Measurements from ENCODE around the gene HDAC7. TPM values are rescaled to one million over a fixed set of nuclear protein-coding genes. Genes with fewer than 3 reads are reported as not detected.
A peak's percentile ranks its signal among the peaks of the same experiment; 100 is the strongest.

Gene HDAC7
- total and polyA plus RNA-seq, 12 donors = 26.9 to 75.6 (median 40.3) TPM

DNA sequence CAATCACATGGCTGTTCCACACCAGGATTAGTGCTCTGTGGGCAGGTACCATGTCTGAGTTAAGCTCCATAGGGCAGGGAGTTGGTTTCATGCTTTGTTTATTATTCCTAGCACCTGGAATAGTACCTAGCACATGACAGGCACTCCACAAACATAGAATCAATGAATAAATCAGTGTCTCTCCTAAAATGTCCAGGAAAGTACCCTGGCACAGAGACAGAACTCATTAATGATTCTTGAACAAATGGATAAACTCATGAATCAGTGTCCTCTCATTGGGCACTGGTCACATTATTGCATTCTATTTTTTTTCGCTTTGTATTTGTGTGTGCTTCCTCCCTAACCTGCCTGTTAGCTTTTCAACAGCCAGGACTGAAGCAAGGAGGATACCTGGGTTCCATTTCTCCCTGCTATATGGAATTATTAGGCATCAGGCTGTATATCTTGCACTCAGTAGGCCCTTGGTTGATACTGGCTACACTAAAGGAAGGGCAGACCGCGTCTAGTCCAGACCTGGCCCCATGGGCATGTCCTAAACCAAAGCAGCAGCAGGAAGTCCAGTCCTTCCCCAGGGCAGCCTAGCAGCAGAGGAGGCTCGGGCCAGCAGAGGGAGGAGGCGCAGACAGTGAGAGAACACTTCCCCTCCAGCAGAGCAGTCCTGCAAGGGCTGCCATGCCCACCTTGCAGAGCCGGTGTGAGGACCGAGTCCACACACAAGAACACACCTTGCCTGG, 18.4 kb downstream of the HDAC7 start:
- 37 to 63% methylated on average over 7 of the region's 7 CpGs for WGBS, 2 donors
- no peak for DNase-seq
- Histone ChIP-seq H3K4me3 (peak overlapping the region in 3 of 10 donors; percentile 3 to 15 (median 10)), H3K27ac (peak overlapping the region; percentile 33 to 99 (median 82)), H3K4me1 (peaks cover 57 to 86% (median 81%) of the 10 kb centered on the region in 9 donors), H3K27me3 (no peaks in the 10 kb centered on the region), H3K36me3 (peaks cover 0 to 66% (median 15%) of the 10 kb centered on the region in 9 donors), H3K9me3 (no peaks in the 10 kb centered on the region)
- TF ChIP-seq, protein P1, sequence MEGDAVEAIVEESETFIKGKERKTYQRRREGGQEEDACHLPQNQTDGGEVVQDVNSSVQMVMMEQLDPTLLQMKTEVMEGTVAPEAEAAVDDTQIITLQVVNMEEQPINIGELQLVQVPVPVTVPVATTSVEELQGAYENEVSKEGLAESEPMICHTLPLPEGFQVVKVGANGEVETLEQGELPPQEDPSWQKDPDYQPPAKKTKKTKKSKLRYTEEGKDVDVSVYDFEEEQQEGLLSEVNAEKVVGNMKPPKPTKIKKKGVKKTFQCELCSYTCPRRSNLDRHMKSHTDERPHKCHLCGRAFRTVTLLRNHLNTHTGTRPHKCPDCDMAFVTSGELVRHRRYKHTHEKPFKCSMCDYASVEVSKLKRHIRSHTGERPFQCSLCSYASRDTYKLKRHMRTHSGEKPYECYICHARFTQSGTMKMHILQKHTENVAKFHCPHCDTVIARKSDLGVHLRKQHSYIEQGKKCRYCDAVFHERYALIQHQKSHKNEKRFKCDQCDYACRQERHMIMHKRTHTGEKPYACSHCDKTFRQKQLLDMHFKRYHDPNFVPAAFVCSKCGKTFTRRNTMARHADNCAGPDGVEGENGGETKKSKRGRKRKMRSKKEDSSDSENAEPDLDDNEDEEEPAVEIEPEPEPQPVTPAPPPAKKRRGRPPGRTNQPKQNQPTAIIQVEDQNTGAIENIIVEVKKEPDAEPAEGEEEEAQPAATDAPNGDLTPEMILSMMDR (IDR thresholded peaks at IDR 0.05) = peak in 7 of 9 donors; percentile 22 to 49 (median 31)
- intact Hi-C loops (cut with DNase I) = no loop called here
- ATAC-seq = peak in 7 of 8 donors; percentile 19 to 49 (median 28)

DNA sequence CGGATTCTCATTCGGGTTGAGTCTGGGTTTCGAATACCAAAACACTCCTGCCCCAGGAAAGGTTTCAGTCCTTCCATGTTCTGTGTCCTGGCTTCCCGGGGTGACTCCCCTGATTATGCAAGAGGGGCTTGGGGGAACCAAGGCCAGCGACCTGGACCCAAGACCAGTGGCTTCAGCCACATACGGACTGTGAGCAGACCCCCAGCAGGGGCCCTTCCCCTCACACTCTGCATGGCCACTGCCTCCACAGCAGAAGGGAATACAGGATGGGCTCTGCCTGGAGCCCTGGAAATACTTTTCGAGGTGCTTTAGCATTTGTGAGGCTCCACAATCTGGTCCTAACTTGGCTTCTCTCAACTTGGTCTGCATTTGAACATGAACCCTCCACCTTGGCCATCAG, 19.1 kb downstream of the HDAC7 start:
- Histone ChIP-seq H3K27ac (peak overlapping the region; percentile 14 to 99 (median 70)), H3K4me3 (no peak overlapping the region), H3K36me3 (peaks cover 0 to 66% (median 23%) of the 10 kb centered on the region in 9 donors), H3K27me3 (no peaks in the 10 kb centered on the region), H3K9me3 (no peaks in the 10 kb centered on the region), H3K4me1 (peaks cover 57 to 78% (median 73%) of the 10 kb centered on the region in 9 donors)
- DNase-seq (no peak), ATAC-seq (no peak)
- WGBS, 2 donors = 80 to 83% methylated on average over 7 of the region's 7 CpGs
- intact Hi-C loops (cut with DNase I) = no loop called here
- TF ChIP-seq, protein P1 (IDR thresholded peaks at IDR 0.05) = no peak

DNA sequence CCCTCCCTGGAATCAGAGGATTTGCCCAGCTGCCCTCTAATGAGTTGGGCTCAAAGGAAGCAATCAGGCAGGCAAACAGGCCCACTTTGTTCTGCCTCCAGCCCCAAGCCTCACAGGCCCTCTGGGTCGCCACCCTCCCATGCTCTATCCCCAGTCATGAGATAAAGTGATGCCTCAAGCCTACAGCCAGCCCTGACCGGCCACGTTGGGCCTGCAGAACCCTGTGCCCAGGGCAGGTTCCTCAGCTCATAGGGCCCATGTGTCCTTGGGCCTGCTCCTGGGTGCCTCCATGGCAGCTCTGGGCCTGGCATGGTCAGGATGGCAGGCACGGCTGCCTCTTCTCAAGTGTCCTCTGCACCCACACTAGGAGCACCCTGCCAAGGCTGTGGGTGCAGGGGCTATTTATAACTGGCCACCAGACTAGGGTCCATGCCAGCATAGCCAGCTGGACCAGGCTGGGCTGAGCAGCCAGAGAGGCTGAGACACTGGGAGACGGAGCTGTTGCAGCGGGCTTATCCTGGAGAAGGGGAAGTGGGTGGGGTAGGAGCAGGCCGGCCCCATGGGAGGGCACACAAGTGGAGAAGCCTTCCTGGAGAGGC, 20.2 kb downstream of the HDAC7 start:
- intact Hi-C loops (cut with DNase I) = loop anchor here in 6 of 10 donors (2.0 to 5.0 kb wide), 2 partner anchors 37 to 38 kb away; no protein-coding TSS in a partner anchor
- 15 to 29% methylated on average over 7 of the region's 7 CpGs for WGBS, 2 donors
- H3K4me3 ChIP-seq = no peak overlapping the region

More for the DNA sequence above, 20.2 kb downstream of the HDAC7 start:
- peak overlapping the region; percentile 33 to 99 (median 72) for H3K27ac ChIP-seq
- DNase-seq (peak; percentile 70 to 74), ATAC-seq (peak; percentile 56 to 85 (median 66))
- peaks cover 0 to 67% (median 34%) of the 10 kb centered on the region in 9 donors for H3K36me3 ChIP-seq
- H3K9me3 ChIP-seq = no peaks in the 10 kb centered on the region
- TF ChIP-seq, protein P1 (IDR thresholded peaks at IDR 0.05) = no peak
- H3K27me3 ChIP-seq = no peaks in the 10 kb centered on the region
- H3K4me1 ChIP-seq = peaks cover 51 to 67% (median 62%) of the 10 kb centered on the region in 9 donors
